Measurements from ENCODE around the gene C22orf39.

The C22orf39 gene, protein sequence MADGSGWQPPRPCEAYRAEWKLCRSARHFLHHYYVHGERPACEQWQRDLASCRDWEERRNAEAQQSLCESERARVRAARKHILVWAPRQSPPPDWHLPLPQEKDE

DNA sequence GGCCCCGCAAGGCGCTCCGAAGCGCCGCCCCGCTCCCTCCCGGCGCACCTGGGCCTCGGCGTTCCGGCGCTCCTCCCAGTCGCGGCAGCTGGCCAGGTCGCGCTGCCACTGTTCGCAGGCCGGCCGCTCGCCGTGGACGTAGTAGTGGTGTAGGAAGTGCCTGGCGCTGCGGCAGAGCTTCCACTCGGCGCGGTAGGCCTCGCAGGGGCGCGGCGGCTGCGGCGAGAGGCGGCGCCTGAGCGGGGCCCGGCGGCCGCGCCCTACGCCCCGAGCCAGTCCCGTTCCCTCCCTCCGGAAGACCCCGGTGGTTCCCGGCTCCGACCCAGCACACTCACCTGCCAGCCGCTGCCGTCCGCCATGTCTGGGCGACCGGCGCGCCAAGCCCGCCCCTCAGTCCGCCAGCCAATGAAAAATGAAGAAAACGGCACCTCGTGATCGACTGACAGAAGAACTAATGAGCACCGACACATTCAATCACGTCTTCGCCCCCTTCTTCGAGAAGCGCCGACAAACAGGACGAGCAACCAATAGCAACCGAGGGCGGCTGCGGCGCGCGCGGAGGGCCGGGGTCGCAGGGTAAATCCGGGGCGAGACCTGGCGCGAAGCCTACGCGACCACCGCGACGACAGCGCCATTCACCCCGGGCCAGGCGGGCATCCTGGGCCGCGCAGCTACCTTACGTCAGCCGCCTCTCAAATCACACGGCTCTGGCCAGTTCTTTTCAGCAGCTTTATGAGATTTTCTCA lies at the start of gene C22orf39:
Gene C22orf39, minus strand, starts transcription at position 382 of the 746 bp plus-strand sequence. Its CDS starts 23 bp downstream, at position 359.
- CTCF ChIA-PET = interaction anchor here (1.2 to 2.8 kb wide), 3 partner anchors 13 to 268 kb away, joined by 3 to 10 read pairs (median 6); no protein-coding TSS in a partner anchor
- DNase-seq (ENCODE audit: extremely low spot score) = peak; percentile 97
- POLR2A ChIA-PET = interaction anchor here (1.5 kb wide), 1 partner anchor 32 kb away, joined by 4 read pairs; the partner anchor contains the start of gene CDC45
- TF ChIP-seq, protein P1, sequence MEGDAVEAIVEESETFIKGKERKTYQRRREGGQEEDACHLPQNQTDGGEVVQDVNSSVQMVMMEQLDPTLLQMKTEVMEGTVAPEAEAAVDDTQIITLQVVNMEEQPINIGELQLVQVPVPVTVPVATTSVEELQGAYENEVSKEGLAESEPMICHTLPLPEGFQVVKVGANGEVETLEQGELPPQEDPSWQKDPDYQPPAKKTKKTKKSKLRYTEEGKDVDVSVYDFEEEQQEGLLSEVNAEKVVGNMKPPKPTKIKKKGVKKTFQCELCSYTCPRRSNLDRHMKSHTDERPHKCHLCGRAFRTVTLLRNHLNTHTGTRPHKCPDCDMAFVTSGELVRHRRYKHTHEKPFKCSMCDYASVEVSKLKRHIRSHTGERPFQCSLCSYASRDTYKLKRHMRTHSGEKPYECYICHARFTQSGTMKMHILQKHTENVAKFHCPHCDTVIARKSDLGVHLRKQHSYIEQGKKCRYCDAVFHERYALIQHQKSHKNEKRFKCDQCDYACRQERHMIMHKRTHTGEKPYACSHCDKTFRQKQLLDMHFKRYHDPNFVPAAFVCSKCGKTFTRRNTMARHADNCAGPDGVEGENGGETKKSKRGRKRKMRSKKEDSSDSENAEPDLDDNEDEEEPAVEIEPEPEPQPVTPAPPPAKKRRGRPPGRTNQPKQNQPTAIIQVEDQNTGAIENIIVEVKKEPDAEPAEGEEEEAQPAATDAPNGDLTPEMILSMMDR (IDR thresholded peaks at IDR 0.05; ENCODE audit: control extremely low read depth, extremely low read depth, low read depth, missing control alignments) = no peak

DNA sequence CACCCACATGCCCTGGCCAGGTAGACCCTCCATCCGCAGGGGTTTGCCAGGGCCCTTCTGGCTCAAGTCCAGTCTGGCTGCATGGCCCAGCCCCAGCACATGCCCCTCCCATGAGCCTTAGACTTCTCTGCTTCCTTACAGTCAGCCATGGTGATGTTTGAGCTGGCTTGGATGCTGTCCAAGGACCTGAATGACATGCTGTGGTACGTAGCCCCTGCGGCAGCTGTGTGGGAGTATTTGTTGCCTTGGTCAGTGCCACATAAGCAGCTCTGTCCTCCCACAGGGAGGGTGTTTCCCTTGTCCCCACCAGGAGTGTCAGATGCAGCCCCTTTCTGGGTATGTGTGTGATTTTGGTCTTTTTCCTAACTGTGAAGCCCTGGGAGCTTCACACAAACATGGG lies 49.7 kb upstream of the C22orf39 start:
- POLR2A ChIA-PET = no interaction called here

DNA sequence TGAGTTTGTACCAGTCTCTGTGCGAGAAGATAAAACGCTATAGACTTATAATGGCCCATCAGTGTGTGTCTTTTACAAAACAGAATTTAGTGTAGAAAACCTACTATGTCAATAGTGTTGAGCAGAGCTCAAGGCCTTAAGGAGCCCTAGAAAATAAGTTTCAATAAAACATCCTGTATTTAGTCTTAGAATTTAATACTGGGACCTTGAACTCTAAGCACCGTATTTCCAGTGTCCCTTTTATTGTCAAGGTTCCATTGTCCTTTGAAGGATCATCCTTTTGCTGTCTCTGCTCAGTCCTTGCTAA lies 48.8 kb upstream of the C22orf39 start:
- CTCF ChIA-PET = interaction anchor here (0.9 to 1.1 kb wide), 4 partner anchors 10 to 134 kb away, joined by 3 read pairs; no protein-coding TSS in a partner anchor
- TF ChIP-seq, protein P1 (IDR thresholded peaks at IDR 0.05; ENCODE audit: control extremely low read depth, extremely low read depth, low read depth, missing control alignments) = no peak
- POLR2A ChIA-PET = no interaction called here
- no peak for DNase-seq (ENCODE audit: extremely low spot score)

More for the DNA sequence above, 49.7 kb upstream of the C22orf39 start:
- TF ChIP-seq, protein P1 (IDR thresholded peaks at IDR 0.05; ENCODE audit: control extremely low read depth, extremely low read depth, low read depth, missing control alignments) = no peak
- CTCF ChIA-PET = interaction anchor here (1.6 kb wide), 1 partner anchor 133 kb away, joined by 4 read pairs; no protein-coding TSS in a partner anchor
- DNase-seq (ENCODE audit: extremely low spot score) = no peak

DNA sequence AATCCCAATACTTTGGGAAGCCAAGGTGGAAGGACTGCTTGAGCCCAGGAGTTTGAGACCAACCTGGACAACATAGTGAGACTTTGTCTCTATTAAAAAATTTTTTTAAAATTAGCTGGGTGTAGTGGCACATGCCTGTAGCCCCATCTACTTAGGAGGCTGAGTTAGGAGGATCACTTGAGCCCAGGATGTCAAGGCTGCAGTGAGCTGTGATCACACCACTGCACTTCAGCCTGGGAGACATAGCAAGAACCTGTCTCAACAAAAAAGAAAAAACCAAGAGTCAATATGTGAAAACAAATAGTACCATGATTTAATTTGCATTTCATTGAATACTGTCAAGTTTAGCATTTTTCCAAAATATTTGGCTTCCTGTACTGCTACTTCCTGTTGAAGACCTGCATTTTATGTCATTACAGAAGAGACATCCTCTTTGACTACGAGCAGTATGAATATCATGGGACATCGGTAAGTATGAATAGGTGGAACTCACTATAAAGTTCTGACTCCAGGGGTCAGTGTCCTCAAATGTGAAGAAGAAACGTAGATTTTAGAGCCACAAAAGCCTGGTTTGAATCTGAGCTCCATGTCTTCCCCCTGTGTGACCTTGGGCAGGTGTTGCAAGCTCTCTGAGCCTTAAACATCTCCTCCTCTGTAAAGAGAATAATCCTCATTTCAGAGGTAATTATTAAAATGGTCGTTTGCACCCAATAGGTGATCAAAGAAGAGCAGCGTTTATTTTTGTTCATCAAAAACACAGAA lies 48.2 kb upstream of the C22orf39 start:
- ChIA-PET POLR2A (no interaction called here), CTCF (interaction anchor here (0.9 to 1.1 kb wide), 4 partner anchors 10 to 135 kb away, joined by 3 read pairs; no protein-coding TSS in a partner anchor)
- DNase-seq (ENCODE audit: extremely low spot score) = no peak
- TF ChIP-seq, protein P1 (IDR thresholded peaks at IDR 0.05; ENCODE audit: control extremely low read depth, extremely low read depth, low read depth, missing control alignments) = no peak

DNA sequence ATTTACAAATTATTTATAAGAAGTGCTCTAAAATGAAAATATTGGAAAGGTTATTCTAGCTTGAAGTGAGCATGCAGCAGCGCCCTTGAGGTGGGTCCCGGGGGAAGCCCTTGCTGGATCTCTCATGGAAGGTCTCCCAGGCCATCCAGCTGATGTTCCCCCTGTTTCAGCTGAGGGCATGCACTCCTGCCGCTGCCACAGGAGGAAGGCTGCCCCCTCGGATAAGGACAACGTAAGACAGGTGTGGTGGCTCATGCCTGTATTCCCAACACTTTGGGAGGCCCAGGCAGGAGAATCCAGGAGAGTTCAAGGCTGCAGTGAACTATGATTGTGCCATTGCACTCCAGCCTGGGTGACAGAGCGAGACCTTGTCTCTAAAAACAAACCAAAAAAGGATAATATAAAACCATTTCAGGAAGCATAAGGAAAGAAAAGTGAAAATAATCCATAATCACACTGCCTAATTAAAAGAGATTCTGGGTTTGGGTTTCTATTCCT lies 47.2 kb upstream of the C22orf39 start:
- TF ChIP-seq, protein P1 (IDR thresholded peaks at IDR 0.05; ENCODE audit: control extremely low read depth, extremely low read depth, low read depth, missing control alignments) = no peak
- no peak for DNase-seq (ENCODE audit: extremely low spot score)
- CTCF ChIA-PET = interaction anchor here (0.8 to 1.2 kb wide), 3 partner anchors 14 to 98 kb away, joined by 3 to 4 read pairs (median 3); no protein-coding TSS in a partner anchor
- POLR2A ChIA-PET = no interaction called here

DNA sequence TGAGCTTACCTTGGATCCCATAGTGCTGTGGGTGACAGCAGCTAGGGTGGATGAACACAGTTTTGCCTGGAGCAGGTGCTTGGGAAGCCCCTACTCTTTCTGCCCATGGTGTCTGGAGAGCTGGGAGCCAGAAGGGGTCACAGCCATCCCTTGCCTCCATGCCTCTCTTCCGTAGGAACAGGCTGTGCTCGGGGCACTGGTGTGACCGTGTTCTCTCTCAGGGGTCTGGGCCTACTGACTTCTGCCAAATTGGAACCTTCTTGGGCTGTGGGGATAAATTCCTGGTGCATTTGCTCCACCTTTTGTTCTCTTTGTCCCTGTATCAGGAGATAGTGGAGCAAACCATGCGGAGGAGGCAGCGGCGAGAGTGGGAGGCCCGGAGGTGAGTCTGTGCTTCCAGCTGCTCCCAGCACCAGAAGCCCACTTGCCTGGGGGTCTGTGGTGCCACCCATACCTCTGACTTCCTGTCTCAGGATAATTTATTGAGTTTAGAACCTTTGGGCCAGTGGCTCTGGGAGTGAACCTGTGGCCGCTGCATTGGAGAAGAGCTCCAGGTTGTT lies 46.6 kb upstream of the C22orf39 start:
- ChIA-PET CTCF (interaction anchor here (0.8 to 1.6 kb wide), 5 partner anchors 8 to 136 kb away, joined by 3 to 4 read pairs (median 4); no protein-coding TSS in a partner anchor), POLR2A (no interaction called here)
- TF ChIP-seq, protein P1 (IDR thresholded peaks at IDR 0.05; ENCODE audit: control extremely low read depth, extremely low read depth, low read depth, missing control alignments) = no peak
- no peak for DNase-seq (ENCODE audit: extremely low spot score)
